Panc1 (cell line): ENCODE results near the gene FAM43B. TPM values are rescaled to one million over a fixed set of nuclear protein-coding genes. Genes with fewer than 3 reads are reported as not detected.

Source experiments
- ATAC-seq: fragments of 200-7000 bp; cut with Tn5 transposase; 2 replicates; pipeline ENCODE4 v1.9.1; 2020; ENCODE audit warnings: mild to moderate bottlenecking, moderate library complexity
- Bru-seq: library from RNA; stranded (reverse); fragments of 400-500 nt; gene quantifications from one replicate; lab custom pipeline; 2021; lab: Mats Ljungman, UMichigan
- BruChase-seq, 2 experiments: library from RNA; stranded (reverse); fragments of 400-500 nt; gene quantifications; one replicate each; lab custom pipeline; 2021; lab: Mats Ljungman, UMichigan
- BruUV-seq: library from RNA; stranded (reverse); fragments of 400-500 nt; replicated peaks from 2 replicates; lab custom pipeline; 2021; lab: Mats Ljungman, UMichigan
- CTCF ChIA-PET: fragments of 300-600 bp; sonication (Branson Sonifier 250); formaldehyde crosslinking; loops from one replicate; lab custom pipeline; 2022; ENCODE audit warnings: antibody characterized with exemption; lab: Charles Lee
- POLR2A ChIA-PET: fragments of 300-600 bp; sonication (Branson Sonifier 250); formaldehyde crosslinking; loops from one replicate; lab custom pipeline; 2022; ENCODE audit warnings: antibody characterized with exemption; lab: Charles Lee
- DNase-seq: peaks from one replicate; pipeline ENCODE4 v3.0.0-alpha.2; 2010; ENCODE audit warnings: low read depth, low spot score
- H3K27ac ChIP-seq: 2 replicates; pipeline ENCODE4 v1.5.1; 2011; ENCODE audit warnings: mild to moderate bottlenecking, low read length, inconsistent platforms
- H3K27me3 ChIP-seq: fragments of 200-500 bp; sonication (Bioruptor generic); 2 replicates; pipeline ENCODE4 v1.6.0; 2014; ENCODE audit warnings: low read length, inconsistent platforms; ENCODE audit not compliant: control insufficient read depth, insufficient read depth
- H3K36me3 ChIP-seq: fragments of 200-500 bp; sonication (Bioruptor generic); 2 replicates; pipeline ENCODE4 v1.5.1; 2014; ENCODE audit warnings: inconsistent platforms, mild to moderate bottlenecking, low read length, moderate library complexity; ENCODE audit not compliant: control insufficient read depth, insufficient read depth
- H3K4me1 ChIP-seq: 2 replicates; pipeline ENCODE4 v1.5.1; 2011; ENCODE audit warnings: inconsistent platforms, mild to moderate bottlenecking, low read length, moderate library complexity; ENCODE audit not compliant: control insufficient read depth, insufficient read depth
- H3K4me3 ChIP-seq, 2 experiments: 2 replicates each; pipeline ENCODE4 v1.5.1; 2011 to 2012; ENCODE audit warnings: low read depth in 2 of 2, low read length in 2 of 2, mild to moderate bottlenecking in 2 of 2, inconsistent platforms in 1 of 2, moderate library complexity in 1 of 2
- H3K9me3 ChIP-seq: fragments of 200-500 bp; sonication (Bioruptor generic); 2 replicates; pipeline ENCODE4 v1.5.1; 2014; ENCODE audit warnings: low read depth, mild to moderate bottlenecking, inconsistent platforms, low read length, moderate library complexity; ENCODE audit not compliant: control insufficient read depth, insufficient read depth
- POLR2AphosphoS5 ChIP-seq: IDR thresholded peaks from 2 replicates; pipeline ENCODE4 v1.6.1; 2012; ENCODE audit warnings: mild to moderate bottlenecking, low read depth, low read length, moderate library complexity
- SIN3A ChIP-seq: IDR thresholded peaks from 2 replicates; pipeline ENCODE4 v1.6.1; 2012; ENCODE audit warnings: low read depth, mild to moderate bottlenecking, low read length, moderate library complexity, borderline replicate concordance; ENCODE audit not compliant: insufficient read depth
- TCF7L2 ChIP-seq: IDR thresholded peaks from 2 replicates; pipeline ENCODE4 v1.6.1; 2011; ENCODE audit warnings: mild to moderate bottlenecking, low read depth, low read length, inconsistent platforms
- in situ Hi-C: cut with HindIII; loops from 2 replicates; pipeline ENCODE4 v1.10.0; 2016; ENCODE audit warnings: low sequenced_read_pairs, low pct_unique_long_range_greater_than_20kb
- intact Hi-C: fragments of 100-400 bp; cut with micrococcal nuclease; formaldehyde crosslinking; loops from one replicate; pipeline ENCODE4 v1.10.0; 2022; ENCODE audit not compliant: unreplicated experiment
- long read RNA-seq: library from polyadenylated mRNA; unstranded; transcript quantifications from one replicate; pipeline ENCODE4 v2.0.0, GENCODE V29; 2021; ENCODE audit not compliant: unreplicated experiment
- polyA plus RNA-seq: library from polyadenylated mRNA; unstranded; fragments of >200 nt; gene quantifications from one replicate; pipeline ENCODE4 v1.2.1, GENCODE V29; 2012; ENCODE audit warnings: missing spikeins; ENCODE audit not compliant: insufficient read length
- total RNA-seq: library from RNA; stranded (reverse); gene quantifications from one replicate; pipeline ENCODE4 v1.2.1, GENCODE V29; 2021; ENCODE audit not compliant: unreplicated experiment
- TF ChIP-seq, protein P1 (sequence below): fragments of 450-650 bp; IDR thresholded peaks from 2 replicates; pipeline ENCODE4 v1.5.1; 2017; ENCODE audit warnings: mild to moderate bottlenecking
- TF ChIP-seq, protein P2 (sequence below), 2 experiments: IDR thresholded peaks; 2 replicates each; pipeline ENCODE4 v1.6.1; 2011 to 2012; ENCODE audit warnings: low read depth in 2 of 2, control low read depth in 1 of 2, low read length in 1 of 2, mild to moderate bottlenecking in 1 of 2, moderate library complexity in 1 of 2; ENCODE audit not compliant: insufficient read depth in 1 of 2

Gene FAM43B, protein sequence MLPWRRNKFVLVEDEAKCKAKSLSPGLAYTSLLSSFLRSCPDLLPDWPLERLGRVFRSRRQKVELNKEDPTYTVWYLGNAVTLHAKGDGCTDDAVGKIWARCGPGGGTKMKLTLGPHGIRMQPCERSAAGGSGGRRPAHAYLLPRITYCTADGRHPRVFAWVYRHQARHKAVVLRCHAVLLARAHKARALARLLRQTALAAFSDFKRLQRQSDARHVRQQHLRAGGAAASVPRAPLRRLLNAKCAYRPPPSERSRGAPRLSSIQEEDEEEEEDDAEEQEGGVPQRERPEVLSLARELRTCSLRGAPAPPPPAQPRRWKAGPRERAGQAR
- total RNA-seq (3.0 TPM), Bru-seq, nascent RNA (percentile 21 among the genes with signal in this experiment), BruChase-seq, experiment 1, labeled RNA remaining after a 2-hour chase (percentile 28 among the genes with signal in this experiment), BruChase-seq, experiment 2, labeled RNA remaining after a 6-hour chase (percentile 37 among the genes with signal in this experiment)
- polyA plus RNA-seq = 5.1 TPM
- long read RNA-seq, transcript FAM43B-201 (1 exons, 2,572 nt) = major isoform, 20 of 20 reads
- long read RNA-seq, partial matches to known transcripts = 0 of 20 reads
- long read RNA-seq, other reads (novel, unspliced or antisense) = 0 of 20 reads

DNA sequence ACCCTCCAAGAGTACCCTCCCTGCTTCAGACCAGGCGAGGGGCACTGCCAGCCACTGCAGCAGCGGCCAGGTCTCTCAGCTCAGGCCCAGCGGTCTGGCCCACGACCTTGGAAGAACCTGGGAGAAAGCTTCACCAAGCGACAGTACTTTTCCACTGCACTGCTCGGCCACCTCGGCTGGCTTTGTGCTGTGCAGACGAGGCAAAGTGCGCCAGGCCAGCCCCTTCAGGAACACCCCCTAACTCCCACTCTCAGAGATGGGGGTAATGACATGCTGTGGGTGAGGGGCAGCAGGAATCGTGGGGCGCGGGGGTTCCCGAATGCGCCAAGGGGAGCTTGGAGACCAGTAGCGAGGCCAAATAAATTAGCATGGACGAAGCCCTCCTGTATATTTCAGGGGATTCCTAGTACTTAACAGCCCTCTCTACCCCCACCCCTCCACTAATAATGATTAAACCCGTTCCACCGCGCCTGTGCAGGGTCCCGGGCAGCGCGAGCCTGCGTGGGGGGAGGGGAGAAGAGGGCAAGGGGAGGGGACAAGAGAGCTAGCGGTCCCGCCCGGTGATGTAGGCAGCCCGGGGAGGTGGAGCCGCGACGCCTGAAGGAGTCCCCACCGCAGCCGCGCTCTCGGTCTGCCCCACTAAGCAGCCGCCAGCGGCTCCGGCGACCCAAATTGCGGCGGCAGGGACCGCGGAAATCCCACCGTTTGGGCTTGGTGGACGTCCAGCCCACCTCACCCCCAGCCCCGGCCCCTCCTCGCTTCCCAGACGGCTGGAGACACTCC is at the start of gene FAM43B:
Gene FAM43B, plus strand, starts transcription at position 629 of the 783 bp plus-strand sequence. CDS start 401 bp downstream, outside the sequence.
- POLR2A ChIA-PET = interaction anchor here (0.6 kb wide), 1 partner anchor 168 kb away, joined by 10 read pairs; no protein-coding TSS in a partner anchor
- in situ Hi-C loops = no loop called here

DNA sequence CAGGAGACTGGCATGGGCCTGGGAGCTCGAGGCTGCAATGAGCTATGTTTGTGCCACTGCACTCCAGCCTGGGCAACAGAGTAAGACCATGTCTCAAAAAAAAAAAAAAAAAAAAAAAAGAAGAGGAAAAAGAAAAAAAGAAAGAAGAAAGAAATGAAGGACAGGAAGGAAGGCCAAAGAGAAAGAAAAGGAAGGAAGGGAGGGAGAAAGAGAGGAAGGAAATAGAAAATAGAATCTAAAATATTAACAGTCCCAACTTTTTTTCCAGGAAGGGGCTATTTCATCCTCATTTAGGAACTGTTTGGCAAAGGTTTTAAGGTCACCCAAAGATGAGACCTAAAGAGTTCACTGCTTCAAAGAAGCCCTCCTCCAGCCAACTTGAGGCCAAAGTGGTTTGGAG is 46.9 kb upstream of the FAM43B start:
- in situ Hi-C loops (no loop called here), intact Hi-C loops (no loop called here)
- POLR2A ChIA-PET = no interaction called here
- BruUV-seq = no TSS peak
- CTCF ChIA-PET = interaction anchor here (0.6 to 0.7 kb wide), 2 partner anchors 136 to 695 kb away, joined by 4 to 9 read pairs; no protein-coding TSS in a partner anchor
- peaks cover 13% of the 10 kb centered on the region for H3K36me3 ChIP-seq
- TF ChIP-seq, protein P1, sequence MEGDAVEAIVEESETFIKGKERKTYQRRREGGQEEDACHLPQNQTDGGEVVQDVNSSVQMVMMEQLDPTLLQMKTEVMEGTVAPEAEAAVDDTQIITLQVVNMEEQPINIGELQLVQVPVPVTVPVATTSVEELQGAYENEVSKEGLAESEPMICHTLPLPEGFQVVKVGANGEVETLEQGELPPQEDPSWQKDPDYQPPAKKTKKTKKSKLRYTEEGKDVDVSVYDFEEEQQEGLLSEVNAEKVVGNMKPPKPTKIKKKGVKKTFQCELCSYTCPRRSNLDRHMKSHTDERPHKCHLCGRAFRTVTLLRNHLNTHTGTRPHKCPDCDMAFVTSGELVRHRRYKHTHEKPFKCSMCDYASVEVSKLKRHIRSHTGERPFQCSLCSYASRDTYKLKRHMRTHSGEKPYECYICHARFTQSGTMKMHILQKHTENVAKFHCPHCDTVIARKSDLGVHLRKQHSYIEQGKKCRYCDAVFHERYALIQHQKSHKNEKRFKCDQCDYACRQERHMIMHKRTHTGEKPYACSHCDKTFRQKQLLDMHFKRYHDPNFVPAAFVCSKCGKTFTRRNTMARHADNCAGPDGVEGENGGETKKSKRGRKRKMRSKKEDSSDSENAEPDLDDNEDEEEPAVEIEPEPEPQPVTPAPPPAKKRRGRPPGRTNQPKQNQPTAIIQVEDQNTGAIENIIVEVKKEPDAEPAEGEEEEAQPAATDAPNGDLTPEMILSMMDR = no peak
- TF ChIP-seq, protein P2, sequence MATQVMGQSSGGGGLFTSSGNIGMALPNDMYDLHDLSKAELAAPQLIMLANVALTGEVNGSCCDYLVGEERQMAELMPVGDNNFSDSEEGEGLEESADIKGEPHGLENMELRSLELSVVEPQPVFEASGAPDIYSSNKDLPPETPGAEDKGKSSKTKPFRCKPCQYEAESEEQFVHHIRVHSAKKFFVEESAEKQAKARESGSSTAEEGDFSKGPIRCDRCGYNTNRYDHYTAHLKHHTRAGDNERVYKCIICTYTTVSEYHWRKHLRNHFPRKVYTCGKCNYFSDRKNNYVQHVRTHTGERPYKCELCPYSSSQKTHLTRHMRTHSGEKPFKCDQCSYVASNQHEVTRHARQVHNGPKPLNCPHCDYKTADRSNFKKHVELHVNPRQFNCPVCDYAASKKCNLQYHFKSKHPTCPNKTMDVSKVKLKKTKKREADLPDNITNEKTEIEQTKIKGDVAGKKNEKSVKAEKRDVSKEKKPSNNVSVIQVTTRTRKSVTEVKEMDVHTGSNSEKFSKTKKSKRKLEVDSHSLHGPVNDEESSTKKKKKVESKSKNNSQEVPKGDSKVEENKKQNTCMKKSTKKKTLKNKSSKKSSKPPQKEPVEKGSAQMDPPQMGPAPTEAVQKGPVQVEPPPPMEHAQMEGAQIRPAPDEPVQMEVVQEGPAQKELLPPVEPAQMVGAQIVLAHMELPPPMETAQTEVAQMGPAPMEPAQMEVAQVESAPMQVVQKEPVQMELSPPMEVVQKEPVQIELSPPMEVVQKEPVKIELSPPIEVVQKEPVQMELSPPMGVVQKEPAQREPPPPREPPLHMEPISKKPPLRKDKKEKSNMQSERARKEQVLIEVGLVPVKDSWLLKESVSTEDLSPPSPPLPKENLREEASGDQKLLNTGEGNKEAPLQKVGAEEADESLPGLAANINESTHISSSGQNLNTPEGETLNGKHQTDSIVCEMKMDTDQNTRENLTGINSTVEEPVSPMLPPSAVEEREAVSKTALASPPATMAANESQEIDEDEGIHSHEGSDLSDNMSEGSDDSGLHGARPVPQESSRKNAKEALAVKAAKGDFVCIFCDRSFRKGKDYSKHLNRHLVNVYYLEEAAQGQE (IDR thresholded peaks at IDR 0.05; ENCODE audit: insufficient read depth in 1 of 2, low read depth in 2 of 2, low read length in 1 of 2) = no peak
- no peak for TF ChIP-seq POLR2AphosphoS5
- no peak overlapping the region for H3K4me3 ChIP-seq
- H3K4me1 ChIP-seq = 0 out of 2 replicates have a peak, but pooled peaks cover 6% of the 10 kb centered on the region
- H3K9me3 ChIP-seq = no peaks in the 10 kb centered on the region
- H3K27me3 ChIP-seq = no peaks in the 10 kb centered on the region
- no peak for ATAC-seq
- no peak overlapping the region for H3K27ac ChIP-seq
- DNase-seq = no peak

More for the DNA sequence above, at the start of gene FAM43B:
- DNase-seq (no peak), ATAC-seq (peak; percentile 78)
- H3K27ac ChIP-seq = peak within 1 kb of the TSS; percentile 54
- intact Hi-C loops = no loop called here
- H3K27me3 ChIP-seq = peaks cover 7% of the 10 kb centered on the region; the same call in 1 of the 2 replicates
- H3K4me3 ChIP-seq = peak within 1 kb of the TSS; percentile 34 to 46
- BruUV-seq = no TSS peak
- H3K36me3 ChIP-seq = no peaks in the 10 kb centered on the region
- H3K9me3 ChIP-seq = no peaks in the 10 kb centered on the region
- TF ChIP-seq, protein P2 (IDR thresholded peaks at IDR 0.05; ENCODE audit: insufficient read depth in 1 of 2, low read depth in 2 of 2, low read length in 1 of 2) = no peak
- TF ChIP-seq, protein P1 = no peak
- TF ChIP-seq SIN3A (no peak), POLR2AphosphoS5 (no peak), TCF7L2 (no peak)
- CTCF ChIA-PET = no interaction called here
- H3K4me1 ChIP-seq = peaks cover 11% of the 10 kb centered on the region
